ENCODE data around the gene FCHSD2.
"Not testable (repeated sequence)": the region's sequence is repeated elsewhere in the genome, so short reads cannot be mapped to it uniquely, and the experiment has no call there.

The FCHSD2 gene

DNA sequence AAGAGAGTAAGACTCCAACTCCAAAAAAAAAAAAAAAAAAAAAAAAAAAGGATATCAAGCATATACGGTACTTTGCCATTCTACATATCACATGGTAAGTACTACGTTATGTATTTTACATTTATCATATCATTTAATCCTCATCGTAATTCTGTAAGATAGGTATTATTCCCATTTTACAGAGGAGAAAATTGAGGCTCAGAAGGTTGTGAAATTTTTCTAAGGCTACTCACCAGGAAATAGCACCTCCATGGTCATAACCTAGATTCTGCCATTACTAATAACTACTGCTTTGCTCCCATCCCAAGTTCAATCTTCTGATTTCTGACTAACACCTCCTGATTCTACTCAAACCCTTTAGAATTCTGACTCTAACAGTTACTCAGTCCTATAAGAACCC lies 138.0 kb downstream of the FCHSD2 start:
- DNase-seq (ENCODE audit: low read depth): no peak

GRCh38 chr11:73003088-73003487 lies 139.0 kb downstream of the FCHSD2 start:
- no peak for DNase-seq (ENCODE audit: low read depth)

- DNase-seq (ENCODE audit: low read depth): no peak
Measured at GRCh38 chr11:73002214-73002613, 139.9 kb downstream of the FCHSD2 start.

DNA sequence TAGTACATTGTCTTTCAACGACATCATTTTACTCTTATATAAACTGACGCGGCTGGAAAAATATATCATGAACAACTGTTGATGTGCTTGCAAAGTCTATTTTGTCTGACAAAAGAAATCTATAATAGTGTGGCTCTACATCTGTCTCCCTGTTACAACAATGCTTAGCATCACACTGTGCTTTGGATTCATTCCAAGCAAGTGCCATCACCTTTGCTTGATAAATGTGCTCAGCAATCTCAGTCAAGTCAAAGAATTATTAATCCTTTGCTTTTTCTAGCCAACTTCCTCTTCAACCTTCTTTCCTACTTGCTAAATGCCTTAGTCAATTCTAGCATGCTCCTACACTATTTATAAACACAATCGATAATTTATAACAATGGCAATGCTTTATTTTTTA lies 140.5 kb downstream of the FCHSD2 start:
- DNase-seq (ENCODE audit: low read depth): no peak

DNA sequence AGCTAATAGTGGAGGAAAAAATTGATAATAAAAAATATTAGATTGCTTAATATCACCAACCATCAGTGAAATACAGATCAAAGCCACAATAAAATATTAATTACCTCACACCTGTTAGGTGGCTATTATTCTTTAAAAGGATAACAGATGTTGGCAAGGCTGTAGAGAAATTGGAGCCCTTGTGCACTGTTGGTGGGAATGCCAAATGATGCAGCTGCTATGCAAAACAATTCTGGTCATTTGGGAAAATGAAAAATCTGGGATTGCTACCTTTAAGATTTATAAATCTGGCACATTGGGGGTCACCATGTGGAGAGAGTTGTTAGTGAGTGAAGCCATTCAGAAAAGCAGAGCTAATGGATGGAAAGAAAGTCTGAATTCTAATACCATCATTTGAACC lies 143.4 kb downstream of the FCHSD2 start:
- DNase-seq (ENCODE audit: low read depth): no peak

- DNase-seq (ENCODE audit: low read depth): no peak
Measured at GRCh38 chr11:72996959-72997358, 145.2 kb downstream of the FCHSD2 start.

GRCh38 chr11:72989727-72990126 lies 152.4 kb downstream of the FCHSD2 start:
- no peak for DNase-seq (ENCODE audit: low read depth)

DNA sequence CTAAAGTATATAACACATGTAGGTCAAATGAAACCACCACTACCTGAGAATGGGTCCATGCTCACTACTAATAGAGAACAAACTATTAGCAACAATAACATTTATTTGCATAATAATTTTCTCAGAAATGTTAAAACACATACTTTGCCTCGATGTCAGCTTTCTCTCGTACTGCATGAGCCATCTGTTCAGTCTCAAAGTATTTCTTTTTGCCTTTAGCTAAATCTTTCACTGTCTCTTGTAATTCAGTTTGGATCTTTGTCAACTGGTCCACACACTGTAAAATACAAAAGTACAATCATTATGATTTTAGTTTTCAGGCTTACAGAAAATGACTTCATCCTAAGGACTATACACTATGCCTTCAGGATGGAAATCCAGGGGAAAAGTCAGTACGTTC lies 153.3 kb downstream of the FCHSD2 start:
- no peak for DNase-seq (ENCODE audit: low read depth)

DNA sequence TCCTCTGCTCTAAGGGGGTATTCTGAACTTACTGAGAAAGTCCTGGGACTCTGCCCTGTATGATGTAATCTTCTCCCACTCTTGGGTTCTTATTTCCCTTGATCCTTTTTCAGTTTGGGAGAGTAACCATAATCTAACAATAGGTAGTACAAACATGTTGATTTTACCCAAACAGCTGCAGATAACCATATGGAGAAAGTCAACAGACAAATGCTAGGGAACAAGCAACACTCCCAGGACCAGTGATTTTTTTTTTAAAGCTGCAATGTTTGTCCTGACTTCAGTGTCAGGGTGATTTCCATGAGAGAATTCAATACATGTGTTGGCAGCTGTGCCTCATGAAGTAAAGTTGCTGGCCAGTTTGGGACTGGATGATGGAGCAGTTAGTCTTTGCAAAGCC lies 156.5 kb downstream of the FCHSD2 start:
- DNase-seq (ENCODE audit: low read depth): no peak

- DNase-seq (ENCODE audit: low read depth): no peak
Measured at GRCh38 chr11:72984453-72985077, 157.6 kb downstream of the FCHSD2 start.

DNA sequence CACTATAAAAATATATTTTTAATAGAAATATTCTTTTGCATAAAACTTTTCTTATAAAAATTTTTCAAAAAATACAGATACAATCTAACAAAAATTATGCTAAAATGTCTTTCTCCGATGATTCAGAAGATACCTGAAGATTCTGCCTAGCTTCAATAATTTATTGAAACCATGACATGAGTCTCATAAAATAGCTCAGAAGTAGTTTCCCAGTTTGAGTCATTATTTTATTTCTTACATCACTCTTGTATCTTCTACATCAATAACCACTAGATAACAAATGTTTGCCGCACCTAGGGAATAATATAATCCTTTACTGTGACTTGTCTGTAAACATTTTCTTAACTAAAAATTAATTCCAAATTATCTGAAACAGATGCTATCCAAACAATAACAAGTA lies 158.6 kb downstream of the FCHSD2 start:
- no peak for DNase-seq (ENCODE audit: low read depth)

DNA sequence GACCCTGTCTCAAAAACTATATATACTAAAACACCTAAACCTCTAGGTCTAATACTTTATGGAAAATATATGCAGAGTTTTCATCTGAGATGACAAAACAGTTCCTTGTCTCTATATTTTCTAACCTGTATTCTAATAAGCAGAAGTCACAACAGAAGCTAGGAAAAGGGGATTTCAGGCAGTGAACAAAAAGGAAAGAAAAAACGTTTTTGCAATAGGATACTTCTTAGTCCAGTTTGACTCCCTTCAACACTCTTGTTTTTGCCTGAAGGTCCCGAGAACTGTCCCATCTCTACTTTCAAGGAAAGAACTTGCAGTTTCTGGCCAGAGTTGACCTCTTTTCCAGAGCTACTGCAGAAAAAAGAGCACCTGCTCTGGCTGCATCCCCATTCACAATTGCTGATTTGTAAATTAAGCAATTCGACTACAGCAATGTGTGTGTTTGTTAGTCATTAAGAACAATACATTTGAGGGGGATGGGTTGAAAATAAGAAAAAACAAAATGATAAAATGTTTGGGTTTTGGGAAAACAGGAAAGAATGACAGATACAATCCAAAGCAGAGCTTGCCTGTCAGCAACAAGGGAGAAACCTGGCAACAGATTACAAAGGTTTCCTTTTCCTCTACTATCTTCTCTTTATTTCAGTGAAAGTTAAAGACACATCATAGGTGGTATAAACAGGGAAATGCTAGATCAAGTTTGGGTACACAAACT lies 160.0 kb downstream of the FCHSD2 start:
- no peak for DNase-seq (ENCODE audit: low read depth)

DNA sequence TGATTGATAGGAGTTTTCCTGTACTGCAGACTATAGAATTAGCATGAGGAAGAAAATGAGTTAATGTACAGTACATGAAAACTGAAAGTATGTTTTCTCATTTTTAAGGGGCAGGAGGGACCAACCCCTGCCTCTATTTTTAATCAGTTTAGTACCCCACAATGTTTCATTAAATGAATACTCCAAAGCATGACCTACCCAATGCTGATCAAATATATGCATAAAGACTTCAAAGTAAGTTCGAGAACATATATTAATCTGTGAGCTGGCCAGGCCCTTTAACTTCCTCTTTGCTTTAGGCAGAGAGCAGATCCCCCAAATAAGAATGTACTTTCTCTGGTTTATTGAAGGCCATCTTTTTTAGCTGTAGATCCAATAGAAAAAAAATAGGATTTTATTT lies 161.0 kb downstream of the FCHSD2 start:
- no peak for DNase-seq (ENCODE audit: low read depth)

- not testable (repeated sequence) for DNase-seq (ENCODE audit: low read depth)
Measured at GRCh38 chr11:72977782-72978181, 164.3 kb downstream of the FCHSD2 start.

DNA sequence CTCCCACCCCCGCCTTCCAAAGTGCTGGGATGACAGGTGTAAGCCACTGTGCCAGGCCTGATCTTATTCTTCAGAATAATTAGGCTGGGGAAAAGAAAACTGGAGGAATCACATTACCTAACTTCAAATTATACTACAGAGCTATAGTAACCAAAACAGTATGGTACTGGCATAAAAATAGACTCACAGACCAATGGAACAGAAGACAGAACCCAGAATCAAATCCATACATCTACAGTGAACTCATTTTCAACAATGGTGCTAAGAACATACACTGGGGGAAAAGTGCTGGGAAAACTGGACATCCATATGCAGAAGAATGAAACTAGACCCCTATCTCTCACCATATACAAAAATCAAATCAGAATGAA lies 165.6 kb downstream of the FCHSD2 start:
- not testable (repeated sequence) for DNase-seq (ENCODE audit: low read depth)

GRCh38 chr11:72975778-72976521 lies 166.2 kb downstream of the FCHSD2 start:
- DNase-seq (ENCODE audit: low read depth): no peak

DNA sequence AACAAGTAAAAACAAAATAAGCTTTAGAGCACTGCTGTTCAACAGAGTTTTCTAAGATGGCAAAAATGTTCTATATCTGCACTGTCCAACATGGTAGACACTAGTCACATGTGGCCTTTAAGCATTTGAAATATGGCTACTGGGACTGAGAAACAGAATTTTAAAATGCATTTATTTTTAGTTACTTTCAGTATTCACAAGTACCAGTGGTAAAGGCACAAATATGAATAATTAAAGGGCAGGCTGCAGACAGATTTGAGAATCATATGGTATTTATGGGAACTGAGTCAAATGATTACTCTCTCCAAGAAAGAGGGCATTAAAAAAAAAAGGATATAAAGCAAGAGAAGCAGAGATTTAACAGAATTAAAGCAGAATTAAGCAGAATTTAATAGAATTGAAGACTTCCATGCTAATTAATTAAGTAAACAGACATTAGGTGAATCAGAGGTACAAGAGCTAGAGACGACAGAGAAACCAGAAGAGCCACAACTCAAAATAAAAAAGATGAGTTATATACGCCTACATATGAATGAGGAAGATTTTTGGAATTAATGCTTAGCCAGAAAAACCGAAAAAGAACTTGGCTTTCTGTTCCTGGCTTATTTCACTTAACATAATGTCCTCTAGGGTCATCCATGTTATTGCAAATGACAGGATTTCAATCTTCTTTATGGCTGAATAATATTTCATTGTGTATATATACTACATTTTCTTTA lies 167.5 kb downstream of the FCHSD2 start:
- DNase-seq (ENCODE audit: low read depth): no peak

- DNase-seq (ENCODE audit: low read depth): no peak
Measured at GRCh38 chr11:72972496-72973128, 169.5 kb downstream of the FCHSD2 start.

DNA sequence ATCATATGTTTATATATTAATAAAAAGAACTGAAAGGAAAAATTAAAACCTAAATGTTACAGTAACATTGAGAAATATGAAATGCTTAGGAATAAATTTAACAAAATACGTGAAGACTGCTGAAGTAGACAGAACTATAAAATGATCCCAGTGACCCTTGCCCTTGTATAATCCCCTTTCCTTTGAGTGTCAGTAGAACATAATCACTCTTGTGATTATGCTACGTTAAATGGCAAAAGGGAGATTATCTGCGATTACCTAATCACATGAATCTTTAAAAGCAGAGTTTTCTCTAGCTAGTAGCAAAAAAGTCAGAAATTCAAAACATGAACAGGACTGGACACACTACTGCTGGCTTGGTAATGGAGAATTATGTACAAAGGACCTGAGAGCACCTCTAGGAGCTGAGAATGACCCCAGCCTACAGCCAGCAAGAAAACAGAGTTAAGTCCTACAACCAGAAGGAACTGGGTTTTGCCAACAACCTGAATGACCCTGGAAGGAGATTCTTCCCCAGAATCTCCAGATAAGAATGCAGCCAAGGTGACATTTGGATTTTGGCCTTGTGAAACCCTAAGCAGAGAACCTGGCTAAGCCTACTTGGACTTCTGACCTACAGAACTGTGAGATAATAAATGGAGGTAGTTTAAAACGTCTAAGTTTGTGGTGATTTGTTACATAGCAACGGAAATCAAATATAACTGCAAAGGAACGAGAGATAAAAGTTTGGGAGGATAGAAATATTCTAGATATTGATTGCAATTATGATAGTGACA lies 170.7 kb downstream of the FCHSD2 start:
- DNase-seq (ENCODE audit: low read depth): no peak

GRCh38 chr11:72970557-72971118 lies 171.5 kb downstream of the FCHSD2 start:
- DNase-seq (ENCODE audit: low read depth): no peak

GRCh38 chr11:72969894-72970335 lies 172.2 kb downstream of the FCHSD2 start:
- no peak for DNase-seq (ENCODE audit: low read depth)
